ENCODE results near the gene SUN1. TPM values are rescaled to one million over a fixed set of nuclear protein-coding genes. Genes with fewer than 3 reads are reported as not detected.

Gene SUN1
- total and polyA plus RNA-seq, 2 of the 8 experiments (the other 6 are each of a cell fraction or from before 2014, with no cell fraction given) = 108 to 158 TPM

- H3K79me2 ChIP-seq (ENCODE audit: control insufficient read depth in 1 of 2, insufficient read depth in 2 of 2, low read length in 2 of 2) = peaks cover 28 to 42% of the 10 kb centered on the region in 2 experiments
- peaks cover 5% of the 10 kb centered on the region; the same call in 1 of the 2 replicates for H3K23me2 ChIP-seq (ENCODE audit: low read depth, low read length)
- 5% methylated on average over 62 of the region's 129 CpGs; no CpG with 5 or more reads in 1 of the 2 experiments for WGBS, 2 experiments (ENCODE audit: extremely low coverage in 1 of 2, insufficient coverage in 1 of 2, insufficient read length in 1 of 2, insufficient replicate concordance in 2 of 2, low coverage in 1 of 2, low lambda C conversion rate in 2 of 2, missing lambda C conversion rate in 1 of 2)
- no peak within 1 kb of the TSS for H2BK120ac ChIP-seq (replicated peaks; ENCODE audit: low read depth, low read length)
- no peak within 1 kb of the TSS for H3K23ac ChIP-seq (ENCODE audit: insufficient read length)
- H3K79me1 ChIP-seq (ENCODE audit: low read depth, low read length) = no peaks in the 10 kb centered on the region; the same call in 1 of the 2 replicates
- H3K4ac ChIP-seq (replicated peaks; ENCODE audit: insufficient read length, low read depth, low read length) = no peak within 1 kb of the TSS
- H2BK12ac ChIP-seq (ENCODE audit: low read depth, low read length) = peak within 1 kb of the TSS; percentile 96
- H2BK20ac ChIP-seq (ENCODE audit: low read length) = no peak within 1 kb of the TSS
- H3K14ac ChIP-seq (ENCODE audit: insufficient read length) = no peak within 1 kb of the TSS
- 0 out of 2 replicates have a peak within 1 kb of the TSS, but pooled peaks have one; percentile 48 for H2AK5ac ChIP-seq (ENCODE audit: low read depth, low read length)
- peak within 1 kb of the TSS; percentile 83 for H3K18ac ChIP-seq (ENCODE audit: extremely low read depth, low read length)
- FAIRE-seq (no peak), DNase-seq (ENCODE audit: low read depth in 1 of 2, low spot score in 2 of 2) (peak; percentile 88 to 98)
- H2BK15ac ChIP-seq (ENCODE audit: low read length) = no peak within 1 kb of the TSS
- H3K27me3 ChIP-seq (replicated peaks in 1 of 4; ENCODE audit: control insufficient read depth in 3 of 4, extremely low read depth in 1 of 4, insufficient read depth in 3 of 4, low read length in 3 of 4) = no peaks in the 10 kb centered on the region
- H3K27ac ChIP-seq (ENCODE audit: low read depth, low read length) = peak within 1 kb of the TSS; percentile 82
- H3K4me1 ChIP-seq (replicated peaks in 1 of 4; ENCODE audit: control insufficient read depth in 3 of 4, insufficient read depth in 4 of 4, low read length in 3 of 4) = peaks cover 0 to 5% (median 0%) of the 10 kb centered on the region in 4 experiments; a peak in 5 of 7 replicates
- H3K9me3 ChIP-seq (ENCODE audit: insufficient read depth in 2 of 2, low read depth in 1 of 2, low read length in 1 of 2) = no peaks in the 10 kb centered on the region; a peak in 1 of 4 replicates
- peak within 1 kb of the TSS; percentile 34 for H4K5ac ChIP-seq (ENCODE audit: insufficient read length, low read depth, low read length)
- H4K8ac ChIP-seq (ENCODE audit: extremely low read depth, insufficient read depth, low read length) = peak within 1 kb of the TSS; percentile 94
- ChIA-PET CTCF (ENCODE audit: partially characterized antibody) (interaction anchor here (1.0 to 1.2 kb wide), 2 partner anchors 35 to 54 kb away, joined by 3 to 4 read pairs; no protein-coding TSS in a partner anchor), POLR2A (ENCODE audit: partially characterized antibody) (interaction anchor here (0.6 to 2.0 kb wide), 8 partner anchors 9 to 103 kb away, joined by 3 to 9 read pairs (median 4); no protein-coding TSS in a partner anchor)
- peak within 1 kb of the TSS; percentile 34 for H4K91ac ChIP-seq (replicated peaks; ENCODE audit: insufficient read length, low read length)
- no peak within 1 kb of the TSS for H2BK5ac ChIP-seq (ENCODE audit: low read depth, low read length)
- peaks cover 0 to 25% (median 14%) of the 10 kb centered on the region in 4 experiments; a peak in 5 of 8 replicates for H3K36me3 ChIP-seq (ENCODE audit: control insufficient read depth in 2 of 4, insufficient read depth in 4 of 4, low read length in 3 of 4)
- peak within 1 kb of the TSS; percentile 70 to 71 for H3K4me2 ChIP-seq (ENCODE audit: insufficient read depth in 1 of 2, low read depth in 2 of 2, low read length in 2 of 2)
- peak within 1 kb of the TSS; percentile 72 to 99 (median 84) for H3K4me3 ChIP-seq (ENCODE audit: extremely low read depth in 1 of 4, insufficient read depth in 2 of 4, low read depth in 3 of 4, low read length in 4 of 4)
- no peak within 1 kb of the TSS for H2AFZ ChIP-seq (ENCODE audit: low read length)
- peaks cover 15 to 17% of the 10 kb centered on the region in 2 experiments for H4K20me1 ChIP-seq (replicated peaks in 1 of 2; ENCODE audit: control insufficient read depth in 1 of 2, insufficient read depth in 2 of 2, low read length in 2 of 2)
- peak within 1 kb of the TSS; percentile 82 to 95 (median 88) for H3K9ac ChIP-seq (replicated peaks in 1 of 4; ENCODE audit: extremely low read depth in 1 of 4, low read depth in 3 of 4, low read length in 3 of 4)
- H3K56ac ChIP-seq (replicated peaks; ENCODE audit: insufficient read length, low read depth, low read length) = no peak within 1 kb of the TSS
- peak; percentile 99 for TF ChIP-seq SP4 (IDR thresholded peaks at IDR 0.05; ENCODE audit: low read length)
- no peak for TF ChIP-seq RNF2 (IDR thresholded peaks at IDR 0.05; ENCODE audit: borderline replicate concordance, low read depth, low read length, missing control alignments, poor library complexity, severe bottlenecking)
- TF ChIP-seq GTF2F1 (IDR thresholded peaks at IDR 0.05; ENCODE audit: borderline replicate concordance, low read depth, low read length) = peak; percentile 73; the same call in 1 of the 2 replicates
- TF ChIP-seq EGR1 (IDR thresholded peaks at IDR 0.05; ENCODE audit: borderline replicate concordance, low read depth, low read length) = peak; percentile 43; the same call in 1 of the 2 replicates
- TF ChIP-seq, protein P1, sequence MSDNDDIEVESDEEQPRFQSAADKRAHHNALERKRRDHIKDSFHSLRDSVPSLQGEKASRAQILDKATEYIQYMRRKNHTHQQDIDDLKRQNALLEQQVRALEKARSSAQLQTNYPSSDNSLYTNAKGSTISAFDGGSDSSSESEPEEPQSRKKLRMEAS (IDR thresholded peaks at IDR 0.05) = peak; percentile 100
- TF ChIP-seq SP1 (IDR thresholded peaks at IDR 0.05; ENCODE audit: low read depth, low read length) = peak; percentile 53; the same call in 1 of the 2 replicates
- TF ChIP-seq YY1 (IDR thresholded peaks at IDR 0.05; ENCODE audit: low read depth, low read length) = peak; percentile 89
- TF ChIP-seq TCF12 (IDR thresholded peaks at IDR 0.05; ENCODE audit: low read depth, low read length) = no peak
- TF ChIP-seq ZNF274 (IDR thresholded peaks at IDR 0.05; ENCODE audit: borderline replicate concordance, extremely low read depth, low read length) = no peak
- TF ChIP-seq MAFK (IDR thresholded peaks at IDR 0.05; ENCODE audit: low read depth, low read length) = peak; percentile 20; the same call in 1 of the 2 replicates
These were observed 44.0 kb downstream of the SUN1 start, which contains the start of gene GET4 for GRCh38 chr7:876077-876971. Gene GET4, plus strand, starts transcription at chr7:876554. Its CDS starts 92 bp downstream, at chr7:876646.
